H1 (cell line): ENCODE measurements around the gene GPRASP3. TPM values are rescaled to one million over a fixed set of nuclear protein-coding genes. Genes with fewer than 3 reads are reported as not detected.

Source experiments
- CTCF ChIA-PET: fragments of 300-600 bp; sonication (Branson Sonifier 250); formaldehyde crosslinking; loops from one replicate; lab custom pipeline; 2021; ENCODE audit not compliant: partially characterized antibody; lab: Charles Lee
- POLR2A ChIA-PET: fragments of 300-600 bp; sonication (Branson Sonifier 250); formaldehyde crosslinking; loops from one replicate; lab custom pipeline; 2021; ENCODE audit warnings: inconsistent platforms; ENCODE audit not compliant: partially characterized antibody; lab: Charles Lee
- DNase-seq, 2 experiments: peaks; one replicate each; pipeline versions ENCODE4 v3.0.0 to v3.0.0-alpha.2; 2010 to 2022; ENCODE audit warnings: low spot score in 2 of 2, low read depth in 1 of 2, mixed read lengths in 1 of 2
- FAIRE-seq: peaks from 2 replicates; lab custom pipeline; 2011; peaks lifted over from hg19 to GRCh38; lab: Jason Lieb, UNC
- H2AFZ ChIP-seq: 2 replicates; pipeline ENCODE4 v1.8.1; 2012; ENCODE audit warnings: low read length, inconsistent platforms
- H2AK5ac ChIP-seq: 2 replicates; pipeline ENCODE4 v1.6.1; 2013; ENCODE audit warnings: low read depth, low read length
- H2BK120ac ChIP-seq: replicated peaks from 2 replicates; pipeline ENCODE3; 2013; ENCODE audit warnings: low read depth, low read length, inconsistent platforms
- H2BK12ac ChIP-seq: 2 replicates; pipeline ENCODE4 v1.6.1; 2013; ENCODE audit warnings: low read depth, low read length
- H2BK15ac ChIP-seq: 2 replicates; pipeline ENCODE4 v1.6.1; 2013; ENCODE audit warnings: low read length
- H2BK20ac ChIP-seq: 2 replicates; pipeline ENCODE4 v1.6.1; 2013; ENCODE audit warnings: low read length
- H2BK5ac ChIP-seq: 2 replicates; pipeline ENCODE4 v1.6.1; 2013; ENCODE audit warnings: low read depth, low read length
- H3K14ac ChIP-seq: 2 replicates; pipeline ENCODE4 v1.6.1; 2013; ENCODE audit warnings: inconsistent platforms; ENCODE audit not compliant: insufficient read length
- H3K18ac ChIP-seq: 2 replicates; pipeline ENCODE4 v1.6.1; 2013; ENCODE audit warnings: low read length; ENCODE audit errors: extremely low read depth
- H3K23ac ChIP-seq: 2 replicates; pipeline ENCODE4 v1.6.1; 2013; ENCODE audit warnings: inconsistent platforms; ENCODE audit not compliant: insufficient read length
- H3K23me2 ChIP-seq: 2 replicates; pipeline ENCODE4 v1.6.1; 2013; ENCODE audit warnings: low read depth, low read length
- H3K27ac ChIP-seq: 2 replicates; pipeline ENCODE4 v1.6.1; 2011; ENCODE audit warnings: low read depth, low read length, inconsistent platforms
- H3K27me3 ChIP-seq, 4 experiments: replicated peaks in 1 of 4; 1 replicate in 1 of 4; 2 replicates in 3 of 4; pipeline versions ENCODE4 v1.6.1 to v1.8.1; 2011 to 2013; ENCODE audit warnings: low read length in 3 of 4, mild to moderate bottlenecking in 3 of 4, inconsistent platforms in 2 of 4, mixed read lengths in 2 of 4, moderate library complexity in 1 of 4; ENCODE audit not compliant: control insufficient read depth in 3 of 4, insufficient read depth in 3 of 4; ENCODE audit errors: extremely low read depth in 1 of 4
- H3K36me3 ChIP-seq, 4 experiments: 2 replicates each; pipeline versions ENCODE4 v1.6.1 to v1.8.1; 2011 to 2013; ENCODE audit warnings: mild to moderate bottlenecking in 4 of 4, low read length in 3 of 4, moderate library complexity in 2 of 4, control low read depth in 1 of 4, inconsistent platforms in 1 of 4; ENCODE audit not compliant: insufficient read depth in 4 of 4, control insufficient read depth in 2 of 4
- H3K4ac ChIP-seq: replicated peaks from 2 replicates; pipeline ENCODE3; 2013; ENCODE audit warnings: low read length, low read depth, mixed read lengths, inconsistent platforms; ENCODE audit not compliant: insufficient read length
- H3K4me1 ChIP-seq, 4 experiments: replicated peaks in 1 of 4; 1 replicate in 1 of 4; 2 replicates in 3 of 4; pipeline versions ENCODE4 v1.6.1 to v1.8.1; 2011 to 2013; ENCODE audit warnings: low read length in 3 of 4, inconsistent platforms in 2 of 4, mixed read lengths in 1 of 4; ENCODE audit not compliant: insufficient read depth in 4 of 4, control insufficient read depth in 3 of 4
- H3K4me2 ChIP-seq, 2 experiments: 2 replicates each; pipeline versions ENCODE4 v1.6.1 to v1.8.1; 2011 to 2013; ENCODE audit warnings: low read depth in 2 of 2, low read length in 2 of 2, control low read depth in 1 of 2, inconsistent platforms in 1 of 2, mild to moderate bottlenecking in 1 of 2; ENCODE audit not compliant: insufficient read depth in 1 of 2
- H3K4me3 ChIP-seq, 4 experiments: fragments of 200-600, 300-600 bp in 1 of 4; sonication (generic), shearing (Covaris generic), sonication (Bioruptor Twin) in 1 of 4; 2 replicates each; pipeline versions ENCODE4 v1.5.1 to v1.8.1; 2011 to 2016; ENCODE audit warnings: low read length in 4 of 4, low read depth in 3 of 4, control low read depth in 2 of 4, inconsistent platforms in 2 of 4, mild to moderate bottlenecking in 2 of 4, mixed read lengths in 1 of 4, moderate library complexity in 1 of 4; ENCODE audit not compliant: insufficient read depth in 2 of 4; ENCODE audit errors: extremely low read depth in 1 of 4
- H3K56ac ChIP-seq: replicated peaks from 2 replicates; pipeline ENCODE3; 2013; ENCODE audit warnings: low read depth, mild to moderate bottlenecking, mixed read lengths, low read length, inconsistent platforms; ENCODE audit not compliant: insufficient read length
- H3K79me1 ChIP-seq: 2 replicates; pipeline ENCODE4 v1.6.1; 2013; ENCODE audit warnings: low read depth, low read length, control low read depth
- H3K79me2 ChIP-seq, 2 experiments: 2 replicates each; pipeline versions ENCODE4 v1.6.1 to v1.8.1; 2012 to 2013; ENCODE audit warnings: low read length in 2 of 2, mild to moderate bottlenecking in 2 of 2, inconsistent platforms in 1 of 2; ENCODE audit not compliant: insufficient read depth in 2 of 2, control insufficient read depth in 1 of 2
- H3K9ac ChIP-seq, 4 experiments: replicated peaks in 1 of 4; 1 replicate in 1 of 4; 2 replicates in 3 of 4; pipeline versions ENCODE4 v1.6.1 to v1.8.1; 2011 to 2013; ENCODE audit warnings: low read depth in 3 of 4, low read length in 3 of 4, control low read depth in 2 of 4, mild to moderate bottlenecking in 2 of 4, moderate library complexity in 2 of 4, inconsistent platforms in 1 of 4; ENCODE audit errors: extremely low read depth in 1 of 4
- H3K9me3 ChIP-seq, 2 experiments: 2 replicates each; pipeline versions ENCODE4 v1.6.1 to v1.8.1; 2012 to 2013; ENCODE audit warnings: mild to moderate bottlenecking in 2 of 2, moderate library complexity in 2 of 2, control low read depth in 1 of 2, inconsistent platforms in 1 of 2, low read depth in 1 of 2, low read length in 1 of 2, mixed read lengths in 1 of 2; ENCODE audit not compliant: insufficient read depth in 2 of 2
- H4K20me1 ChIP-seq, 2 experiments: replicated peaks in 1 of 2; 2 replicates each; pipeline versions ENCODE3 to v1.8.1; 2011 to 2013; ENCODE audit warnings: inconsistent platforms in 2 of 2, low read length in 2 of 2, mild to moderate bottlenecking in 1 of 2; ENCODE audit not compliant: insufficient read depth in 2 of 2, control insufficient read depth in 1 of 2
- H4K5ac ChIP-seq: 2 replicates; pipeline ENCODE4 v1.6.1; 2013; ENCODE audit warnings: low read length, low read depth, mixed read lengths, inconsistent platforms; ENCODE audit not compliant: insufficient read length
- H4K8ac ChIP-seq: 2 replicates; pipeline ENCODE4 v1.8.0; 2013; ENCODE audit warnings: mild to moderate bottlenecking, moderate library complexity, low read length, inconsistent platforms; ENCODE audit not compliant: insufficient read depth; ENCODE audit errors: extremely low read depth
- H4K91ac ChIP-seq: replicated peaks from 2 replicates; pipeline ENCODE3; 2013; ENCODE audit warnings: low read length, mixed read lengths, inconsistent platforms; ENCODE audit not compliant: insufficient read length
- ASH2L ChIP-seq: fragments of 200-600, 300-600 bp; sonication (generic); IDR thresholded peaks from one replicate; pipeline ENCODE4 v1.7.1; 2017; ENCODE audit warnings: low read length
- CBX8 ChIP-seq: fragments of 300-800, 300-1000 bp; sonication (generic); IDR thresholded peaks from 2 replicates; pipeline ENCODE4 v1.7.1; 2016; ENCODE audit warnings: low read depth, low read length, borderline replicate concordance
- CEBPB ChIP-seq: IDR thresholded peaks from 2 replicates; pipeline ENCODE4 v1.6.1; 2012; ENCODE audit warnings: low read depth, low read length
- CHD1 ChIP-seq: IDR thresholded peaks from 2 replicates; pipeline ENCODE4 v1.6.1; 2012; ENCODE audit warnings: low read depth, low read length, improper control_type of control experiment
- EZH2 ChIP-seq: fragments of 200-600 bp; sonication (generic); IDR thresholded peaks from 2 replicates; pipeline ENCODE4 v1.7.1; 2012; ENCODE audit warnings: low read depth, mild to moderate bottlenecking, moderate library complexity, low read length, inconsistent platforms; ENCODE audit not compliant: severe bottlenecking
- HDAC2 ChIP-seq, 2 experiments: fragments of 300-600 bp in 1 of 2; sonication (generic) in 1 of 2; IDR thresholded peaks; 2 replicates each; pipeline ENCODE4 v1.6.1; 2011 to 2012; ENCODE audit warnings: low read depth in 2 of 2, low read length in 2 of 2, mild to moderate bottlenecking in 2 of 2, moderate library complexity in 2 of 2, borderline replicate concordance in 1 of 2, inconsistent platforms in 1 of 2
- JUND ChIP-seq: IDR thresholded peaks from 2 replicates; pipeline ENCODE4 v1.6.1; 2011; ENCODE audit warnings: mild to moderate bottlenecking, improper control_type of control experiment, low read length
- POLR2A ChIP-seq, 2 experiments: IDR thresholded peaks; 1 replicate in 1 of 2; 2 replicates in 1 of 2; pipeline ENCODE4 v1.6.1; 2011; ENCODE audit warnings: low read depth in 2 of 2, low read length in 2 of 2, mild to moderate bottlenecking in 2 of 2; ENCODE audit errors: control extremely low read depth in 1 of 2
- RAD21 ChIP-seq, 2 experiments: IDR thresholded peaks in 1 of 2; conservative IDR thresholded peaks in 1 of 2; 2 replicates each; pipeline ENCODE4 v1.6.1; 2011; ENCODE audit warnings: low read depth in 2 of 2, low read length in 2 of 2, improper control_type of control experiment in 1 of 2, inconsistent platforms in 1 of 2, mild to moderate bottlenecking in 1 of 2, moderate library complexity in 1 of 2
- SP2 ChIP-seq: IDR thresholded peaks from 2 replicates; pipeline ENCODE4 v1.6.1; 2012; ENCODE audit warnings: mild to moderate bottlenecking, low read length, inconsistent platforms
- SP4 ChIP-seq: IDR thresholded peaks from 2 replicates; pipeline ENCODE4 v1.6.1; 2012; ENCODE audit warnings: low read length, inconsistent platforms
- TBP ChIP-seq: IDR thresholded peaks from 2 replicates; pipeline ENCODE4 v1.6.1; 2011; ENCODE audit warnings: low read depth, low read length, improper control_type of control experiment
- WGBS, 2 experiments: shearing (Covaris generic) in 1 of 2; methylation state at CpG; one replicate each; pipeline versions ENCODE4 v1.1.6 to v1.1.7; 2013 to 2015; ENCODE audit warnings: low lambda C conversion rate in 2 of 2, mixed read lengths in 2 of 2, inconsistent platforms in 1 of 2, low coverage in 1 of 2, missing lambda C conversion rate in 1 of 2; ENCODE audit not compliant: insufficient replicate concordance in 2 of 2, insufficient coverage in 1 of 2, insufficient read length in 1 of 2; ENCODE audit errors: extremely low coverage in 1 of 2, missing lambda C conversion rate in 1 of 2; 5-methylcytosine and 5-hydroxymethylcytosine counted together
- polyA plus RNA-seq, 7 experiments: library from polyadenylated mRNA; depleted of rRNA in 3 of 7; stranded (reverse) in 5 of 7; unstranded in 2 of 7; fragments of >200 nt in 5 of 7; fragments of 200-250 nt in 2 of 7; gene quantifications; 1 replicate in 5 of 7; 2 replicates in 1 of 7; 4 replicates in 1 of 7; pipeline versions ENCODE4 v1.2.1 to v1.2.3, GENCODE V29; 2011 to 2013; ENCODE audit warnings: missing spikeins in 2 of 7, mixed read lengths in 2 of 7
- total RNA-seq: library from RNA; stranded (reverse); fragmentation: NEBNext Ultra II Directional; extraction: Animal tissue kit (Norgen Biotek cat#: 25700); gene quantifications from 2 replicates; pipeline ENCODE4 v1.2.1, GENCODE V29; 2021
- TF ChIP-seq, protein P1 (sequence below), 3 experiments: IDR thresholded peaks; 1 replicate in 2 of 3; 2 replicates in 1 of 3; pipeline versions ENCODE4 v1.5.1 to v1.6.1; 2011; ENCODE audit warnings: low read length in 3 of 3, mild to moderate bottlenecking in 3 of 3, inconsistent platforms in 2 of 3, low read depth in 1 of 3, moderate library complexity in 1 of 3; ENCODE audit not compliant: insufficient read depth in 1 of 3; ENCODE audit errors: control extremely low read depth in 1 of 3

The GPRASP3 gene
- total and polyA plus RNA-seq, 2 of the 8 experiments (the other 6 are each of a cell fraction or from before 2014, with no cell fraction given), result 7.0 to 19.8 TPM

DNA sequence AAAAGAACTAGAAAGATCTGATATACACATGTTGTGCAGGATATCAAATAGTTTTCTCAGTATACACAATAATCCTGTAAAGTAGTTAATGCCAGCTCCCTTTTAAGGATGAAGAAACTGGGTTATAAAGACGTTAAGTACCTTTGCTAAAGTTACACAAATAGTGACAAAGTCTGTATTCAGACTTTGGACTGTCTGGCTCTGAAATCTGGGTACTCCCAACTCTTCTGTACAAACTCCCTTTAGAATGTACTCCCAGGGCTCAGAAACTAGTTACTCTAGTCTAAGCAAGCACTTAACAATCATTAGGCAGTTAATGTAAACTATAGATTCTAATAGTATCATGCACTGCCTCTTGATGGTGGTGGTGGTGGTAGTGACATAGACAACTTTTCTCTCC, 7.2 kb downstream of the GPRASP3 start:
- H2AK5ac ChIP-seq, result no peak overlapping the region
- WGBS, 2 experiments, result 75% methylated on average over 1 of the region's 1 CpG; no CpG with 5 or more reads in 1 of the 2 experiments
- H4K8ac ChIP-seq, result no peak overlapping the region
- H4K91ac ChIP-seq, result no peak overlapping the region
- no peaks in the 10 kb centered on the region for H3K4me1 ChIP-seq
- no peaks in the 10 kb centered on the region for H3K36me3 ChIP-seq
- no peak overlapping the region for H3K4me3 ChIP-seq
- H3K9me3 ChIP-seq, result no peaks in the 10 kb centered on the region
- no peak overlapping the region for H3K27ac ChIP-seq
- H2BK5ac ChIP-seq, result no peak overlapping the region
- H3K23me2 ChIP-seq, result no peaks in the 10 kb centered on the region
- ChIA-PET POLR2A (no interaction called here), CTCF (no interaction called here)
- no peak overlapping the region for H4K5ac ChIP-seq
- no peak overlapping the region for H2BK120ac ChIP-seq
- H2BK15ac ChIP-seq, result no peak overlapping the region
- H2AFZ ChIP-seq, result no peak overlapping the region
- no peak overlapping the region for H3K56ac ChIP-seq
- DNase-seq (no peak), FAIRE-seq (no peak)
- H3K23ac ChIP-seq, result no peak overlapping the region
- H3K9ac ChIP-seq, result no peak overlapping the region
- H3K4ac ChIP-seq, result no peak overlapping the region
- H3K14ac ChIP-seq, result no peak overlapping the region
- H3K27me3 ChIP-seq, result no peaks in the 10 kb centered on the region
- H2BK12ac ChIP-seq, result no peak overlapping the region
- H3K4me2 ChIP-seq, result no peak overlapping the region
- H3K18ac ChIP-seq, result no peak overlapping the region
- H4K20me1 ChIP-seq, result no peaks in the 10 kb centered on the region
- H2BK20ac ChIP-seq, result no peak overlapping the region
- H3K79me2 ChIP-seq, result no peaks in the 10 kb centered on the region
- no peaks in the 10 kb centered on the region for H3K79me1 ChIP-seq
- TF ChIP-seq JUND, result no peak
- TF ChIP-seq, protein P1, sequence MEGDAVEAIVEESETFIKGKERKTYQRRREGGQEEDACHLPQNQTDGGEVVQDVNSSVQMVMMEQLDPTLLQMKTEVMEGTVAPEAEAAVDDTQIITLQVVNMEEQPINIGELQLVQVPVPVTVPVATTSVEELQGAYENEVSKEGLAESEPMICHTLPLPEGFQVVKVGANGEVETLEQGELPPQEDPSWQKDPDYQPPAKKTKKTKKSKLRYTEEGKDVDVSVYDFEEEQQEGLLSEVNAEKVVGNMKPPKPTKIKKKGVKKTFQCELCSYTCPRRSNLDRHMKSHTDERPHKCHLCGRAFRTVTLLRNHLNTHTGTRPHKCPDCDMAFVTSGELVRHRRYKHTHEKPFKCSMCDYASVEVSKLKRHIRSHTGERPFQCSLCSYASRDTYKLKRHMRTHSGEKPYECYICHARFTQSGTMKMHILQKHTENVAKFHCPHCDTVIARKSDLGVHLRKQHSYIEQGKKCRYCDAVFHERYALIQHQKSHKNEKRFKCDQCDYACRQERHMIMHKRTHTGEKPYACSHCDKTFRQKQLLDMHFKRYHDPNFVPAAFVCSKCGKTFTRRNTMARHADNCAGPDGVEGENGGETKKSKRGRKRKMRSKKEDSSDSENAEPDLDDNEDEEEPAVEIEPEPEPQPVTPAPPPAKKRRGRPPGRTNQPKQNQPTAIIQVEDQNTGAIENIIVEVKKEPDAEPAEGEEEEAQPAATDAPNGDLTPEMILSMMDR (IDR thresholded peaks at IDR 0.05; ENCODE audit: control extremely low read depth in 1 of 3, insufficient read depth in 1 of 3, low read depth in 1 of 3, low read length in 3 of 3), result no peak
- TF ChIP-seq EZH2, result no peak
- no peak for TF ChIP-seq CBX8
- no peak for TF ChIP-seq CHD1
- no peak for TF ChIP-seq POLR2A (IDR thresholded peaks at IDR 0.05; ENCODE audit: control extremely low read depth in 1 of 2, low read depth in 2 of 2, low read length in 2 of 2)
- no peak for TF ChIP-seq HDAC2 (IDR thresholded peaks at IDR 0.05; ENCODE audit: borderline replicate concordance in 1 of 2, low read depth in 2 of 2, low read length in 2 of 2)
- no peak for TF ChIP-seq SP2
- TF ChIP-seq SP4, result no peak
- TF ChIP-seq RAD21 (IDR thresholded peaks at IDR 0.05 in 1 of 2, conservative IDR thresholded peaks at IDR 0.05 in 1 of 2; ENCODE audit: low read depth in 2 of 2, low read length in 2 of 2), result no peak
- TF ChIP-seq ASH2L, result no peak
- no peak for TF ChIP-seq CEBPB
- no peak for TF ChIP-seq TBP
